RWPE2 (cell line): ENCODE measurements around the gene GPR34.

Source experiments
- ATAC-seq: fragments of 200-7000 bp; cut with Tn5 transposase; 3 replicates; pipeline ENCODE4 v1.9.1; 2021; ENCODE audit warnings: low read depth
- DNase-seq: peaks from one replicate; pipeline ENCODE4 v3.0.0-alpha.2; 2020; ENCODE audit warnings: low spot score
- H3K27ac ChIP-seq: fragments of 450-650 bp; 2 replicates; pipeline ENCODE4 v1.5.1; 2017; ENCODE audit warnings: mild to moderate bottlenecking; ENCODE audit not compliant: poor library complexity, severe bottlenecking
- H3K27me3 ChIP-seq: fragments of 250-450 bp; sonication (Bioruptor Pico); 2 replicates; pipeline ENCODE4 v1.5.1; 2021; ENCODE audit warnings: mild to moderate bottlenecking, moderate library complexity; ENCODE audit not compliant: insufficient read depth, poor library complexity, severe bottlenecking
- H3K36me3 ChIP-seq: fragments of 250-450 bp; sonication (Bioruptor Pico); 2 replicates; pipeline ENCODE4 v1.5.1; 2020; ENCODE audit warnings: low read depth, mild to moderate bottlenecking, moderate library complexity
- H3K4me1 ChIP-seq: fragments of 250-450 bp; sonication (Bioruptor Pico); 2 replicates; pipeline ENCODE4 v1.5.1; 2021; ENCODE audit warnings: mild to moderate bottlenecking, moderate library complexity; ENCODE audit not compliant: insufficient read depth, poor library complexity, severe bottlenecking
- H3K4me3 ChIP-seq: fragments of 250-450 bp; sonication (Bioruptor Pico); 2 replicates; pipeline ENCODE4 v1.5.1; 2021; ENCODE audit warnings: mild to moderate bottlenecking, moderate library complexity; ENCODE audit not compliant: severe bottlenecking
- H3K9me3 ChIP-seq: fragments of 250-450 bp; sonication (Bioruptor Pico); 2 replicates; pipeline ENCODE4 v1.5.1; 2021; ENCODE audit warnings: mild to moderate bottlenecking, moderate library complexity; ENCODE audit not compliant: severe bottlenecking
- TF ChIP-seq, protein P1 (sequence below): fragments of 450-650 bp; IDR thresholded peaks from one replicate; pipeline ENCODE4 v1.5.1; 2017; ENCODE audit warnings: mild to moderate bottlenecking, moderate library complexity; ENCODE audit not compliant: poor library complexity, severe bottlenecking

The GPR34 gene

DNA sequence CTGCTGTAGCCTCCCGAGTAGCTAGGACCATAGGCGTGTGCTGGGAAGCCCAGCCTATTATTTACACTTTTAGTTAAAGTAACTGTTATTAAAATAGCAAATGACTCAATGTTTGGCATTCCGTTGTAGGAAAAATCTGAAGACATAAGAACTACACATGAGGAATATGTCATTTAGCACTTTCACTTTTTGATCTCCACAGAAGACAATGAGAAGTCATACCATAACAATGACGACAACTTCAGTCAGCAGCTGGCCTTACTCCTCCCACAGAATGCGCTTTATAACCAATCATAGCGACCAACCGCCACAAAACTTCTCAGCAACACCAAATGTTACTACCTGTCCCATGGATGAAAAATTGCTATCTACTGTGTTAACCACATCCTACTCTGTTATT lies 6.7 kb downstream of the GPR34 start:
- DNase-seq (no peak), ATAC-seq (no peak)
- H3K4me3 ChIP-seq, result no peak overlapping the region
- no peaks in the 10 kb centered on the region for H3K36me3 ChIP-seq
- H3K27ac ChIP-seq, result no peak overlapping the region
- H3K4me1 ChIP-seq, result no peaks in the 10 kb centered on the region
- H3K27me3 ChIP-seq, result no peaks in the 10 kb centered on the region
- TF ChIP-seq, protein P1, sequence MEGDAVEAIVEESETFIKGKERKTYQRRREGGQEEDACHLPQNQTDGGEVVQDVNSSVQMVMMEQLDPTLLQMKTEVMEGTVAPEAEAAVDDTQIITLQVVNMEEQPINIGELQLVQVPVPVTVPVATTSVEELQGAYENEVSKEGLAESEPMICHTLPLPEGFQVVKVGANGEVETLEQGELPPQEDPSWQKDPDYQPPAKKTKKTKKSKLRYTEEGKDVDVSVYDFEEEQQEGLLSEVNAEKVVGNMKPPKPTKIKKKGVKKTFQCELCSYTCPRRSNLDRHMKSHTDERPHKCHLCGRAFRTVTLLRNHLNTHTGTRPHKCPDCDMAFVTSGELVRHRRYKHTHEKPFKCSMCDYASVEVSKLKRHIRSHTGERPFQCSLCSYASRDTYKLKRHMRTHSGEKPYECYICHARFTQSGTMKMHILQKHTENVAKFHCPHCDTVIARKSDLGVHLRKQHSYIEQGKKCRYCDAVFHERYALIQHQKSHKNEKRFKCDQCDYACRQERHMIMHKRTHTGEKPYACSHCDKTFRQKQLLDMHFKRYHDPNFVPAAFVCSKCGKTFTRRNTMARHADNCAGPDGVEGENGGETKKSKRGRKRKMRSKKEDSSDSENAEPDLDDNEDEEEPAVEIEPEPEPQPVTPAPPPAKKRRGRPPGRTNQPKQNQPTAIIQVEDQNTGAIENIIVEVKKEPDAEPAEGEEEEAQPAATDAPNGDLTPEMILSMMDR, result no peak
- no peaks in the 10 kb centered on the region for H3K9me3 ChIP-seq

DNA sequence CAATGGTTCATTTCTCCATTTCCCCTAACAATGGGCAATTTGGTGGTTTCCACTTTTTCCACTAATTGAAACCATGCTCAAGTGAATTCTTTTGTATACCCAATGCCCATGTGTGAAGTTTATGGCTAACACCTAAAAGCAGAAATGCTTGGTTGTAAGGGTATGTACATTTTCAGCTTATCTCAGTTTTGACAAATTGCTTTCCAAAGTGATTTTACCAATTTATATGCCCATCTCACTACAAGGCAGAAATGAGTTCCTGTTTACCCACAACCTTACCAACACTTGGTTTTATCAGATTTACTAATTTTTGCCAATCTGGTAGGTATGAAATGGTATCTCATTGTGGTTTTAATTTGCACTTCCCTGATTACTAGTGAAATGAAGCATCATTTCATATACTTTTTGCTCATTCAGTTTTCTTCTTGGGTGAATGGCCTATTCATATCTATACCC lies 14.8 kb downstream of the GPR34 start:
- no peak overlapping the region for H3K27ac ChIP-seq
- DNase-seq (no peak), ATAC-seq (no peak)
- TF ChIP-seq, protein P1, result no peak
- H3K27me3 ChIP-seq, result no peaks in the 10 kb centered on the region
- no peaks in the 10 kb centered on the region for H3K36me3 ChIP-seq
- H3K4me3 ChIP-seq, result no peak overlapping the region
- no peaks in the 10 kb centered on the region for H3K4me1 ChIP-seq
- no peaks in the 10 kb centered on the region for H3K9me3 ChIP-seq

DNA sequence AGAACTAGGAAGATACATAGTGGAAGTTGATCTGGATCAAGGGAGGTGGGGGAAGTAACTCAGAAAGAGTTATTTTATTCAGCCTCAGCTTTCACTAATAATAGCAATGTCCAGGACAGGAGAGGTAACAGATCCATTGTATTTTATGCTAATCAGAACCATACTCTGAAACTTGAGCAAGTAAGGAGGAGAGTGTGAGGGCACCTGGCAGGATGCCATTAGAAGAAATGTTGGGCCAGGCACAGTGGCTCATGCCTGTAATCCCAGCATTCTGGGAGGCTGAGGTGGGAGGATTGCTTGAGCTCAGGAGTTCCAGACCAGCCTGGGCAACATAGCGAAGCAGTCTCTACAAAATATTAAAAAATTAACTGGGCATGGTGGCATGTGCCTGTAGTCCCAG lies 16.3 kb downstream of the GPR34 start:
- DNase-seq (no peak), ATAC-seq (no peak)
- Histone ChIP-seq H3K36me3 (no peaks in the 10 kb centered on the region), H3K27me3 (no peaks in the 10 kb centered on the region), H3K4me1 (no peaks in the 10 kb centered on the region), H3K4me3 (no peak overlapping the region), H3K9me3 (no peaks in the 10 kb centered on the region), H3K27ac (no peak overlapping the region)
- TF ChIP-seq, protein P1, result no peak

DNA sequence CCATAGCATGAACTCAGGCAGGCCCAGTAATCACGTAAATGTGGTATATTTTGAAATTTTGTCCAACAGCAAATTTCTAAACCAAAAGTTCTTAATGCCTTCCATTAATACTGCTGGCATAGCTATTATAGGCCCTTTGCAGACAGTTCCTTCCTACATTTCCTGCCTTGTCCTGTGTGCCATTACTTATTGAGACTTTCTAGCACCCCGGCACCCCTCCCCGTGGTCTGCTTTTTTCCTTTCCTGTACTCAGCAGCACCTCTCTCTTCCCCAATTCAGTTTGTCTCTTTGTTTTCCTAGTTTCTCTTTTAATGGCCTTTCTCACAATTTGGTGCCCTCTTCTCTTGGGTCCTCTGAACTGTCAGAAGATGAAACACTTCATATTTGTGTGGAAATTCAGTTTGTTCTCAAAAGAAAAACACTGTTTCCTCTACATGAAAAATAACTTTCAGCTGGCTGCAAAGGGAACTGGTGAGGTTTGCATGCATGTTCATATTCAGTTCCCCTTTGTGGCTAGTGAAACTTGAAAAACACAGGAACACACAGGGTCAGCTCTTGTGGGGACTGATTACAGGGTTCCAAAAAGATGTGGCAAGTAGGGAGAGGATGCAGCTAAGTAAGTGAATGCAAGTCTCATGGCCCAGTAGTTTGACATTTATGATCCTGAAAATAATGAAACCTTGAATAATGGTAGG lies 17.1 kb downstream of the GPR34 start:
- TF ChIP-seq, protein P1, result no peak
- no peak overlapping the region for H3K27ac ChIP-seq
- H3K27me3 ChIP-seq, result no peaks in the 10 kb centered on the region
- H3K36me3 ChIP-seq, result no peaks in the 10 kb centered on the region
- no peaks in the 10 kb centered on the region for H3K4me1 ChIP-seq
- DNase-seq, result no peak
- H3K9me3 ChIP-seq, result no peaks in the 10 kb centered on the region
- no peak overlapping the region for H3K4me3 ChIP-seq
- no peak for ATAC-seq

DNA sequence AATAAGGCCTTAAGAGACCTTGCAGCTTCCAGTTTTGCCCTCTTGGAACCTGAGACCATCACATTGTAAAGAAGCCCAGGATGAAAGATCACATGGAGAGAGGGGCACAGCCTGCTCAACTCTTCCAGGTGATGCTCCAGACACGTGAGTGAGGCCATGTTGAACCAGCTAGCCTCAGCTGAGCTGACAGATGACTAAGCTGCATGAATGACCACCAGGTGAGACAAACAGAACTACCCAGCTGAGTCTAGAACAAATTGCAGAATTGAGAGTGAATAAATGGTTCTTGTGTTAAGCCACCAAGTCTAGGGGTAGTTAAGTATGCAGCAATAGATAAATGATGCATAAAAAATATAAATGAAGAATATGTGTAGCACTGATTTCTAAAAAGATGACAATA lies 18.4 kb downstream of the GPR34 start:
- H3K4me1 ChIP-seq, result no peaks in the 10 kb centered on the region
- DNase-seq (no peak), ATAC-seq (no peak)
- H3K27me3 ChIP-seq, result no peaks in the 10 kb centered on the region
- no peak overlapping the region for H3K4me3 ChIP-seq
- TF ChIP-seq, protein P1, result no peak
- no peak overlapping the region for H3K27ac ChIP-seq
- no peaks in the 10 kb centered on the region for H3K36me3 ChIP-seq
- no peaks in the 10 kb centered on the region for H3K9me3 ChIP-seq
